Muscle layer of duodenum (tissue), 2 donors: ENCODE results near the gene FBN1.

Experiments used
- H3K27ac ChIP-seq: one replicate; pipeline ENCODE4 v1.7.0; 2013; ENCODE audit warnings: mild to moderate bottlenecking, low read length
- H3K27me3 ChIP-seq: one replicate; pipeline ENCODE4 v1.7.0; 2013; ENCODE audit warnings: low read depth, mild to moderate bottlenecking, control low read depth, low read length
- H3K36me3 ChIP-seq, 2 donors: one replicate each; pipeline ENCODE4 v1.7.0; 2013; ENCODE audit warnings: low read length in 2 of 2, control low read depth in 1 of 2, mild to moderate bottlenecking in 1 of 2; ENCODE audit not compliant: insufficient read depth in 2 of 2, control insufficient read depth in 1 of 2
- H3K4me1 ChIP-seq, 2 donors: one replicate each; pipeline ENCODE4 v1.7.0; 2013; ENCODE audit warnings: low read length in 2 of 2, mild to moderate bottlenecking in 2 of 2, control low read depth in 1 of 2, moderate library complexity in 1 of 2; ENCODE audit not compliant: insufficient read depth in 2 of 2, control insufficient read depth in 1 of 2
- H3K4me3 ChIP-seq, 2 donors: one replicate each; pipeline ENCODE4 v1.7.0; 2013; ENCODE audit warnings: low read length in 2 of 2, low read depth in 1 of 2, mild to moderate bottlenecking in 1 of 2
- H3K9me3 ChIP-seq, 2 donors: one replicate each; pipeline ENCODE4 v1.7.0; 2013; ENCODE audit warnings: low read length in 2 of 2, control low read depth in 1 of 2, mild to moderate bottlenecking in 1 of 2; ENCODE audit not compliant: control insufficient read depth in 1 of 2
- donor health status: healthy.

Gene FBN1

GRCh38 chr15:48423896-48424475 lies 221.5 kb downstream of the FBN1 start:
- Histone ChIP-seq H3K4me3 (no peak overlapping the region), H3K27ac (no peak overlapping the region), H3K36me3 (peaks cover 38 to 68% of the 10 kb centered on the region in 2 donors), H3K4me1 (no peaks in the 10 kb centered on the region), H3K27me3 (no peaks in the 10 kb centered on the region), H3K9me3 (no peaks in the 10 kb centered on the region)

DNA sequence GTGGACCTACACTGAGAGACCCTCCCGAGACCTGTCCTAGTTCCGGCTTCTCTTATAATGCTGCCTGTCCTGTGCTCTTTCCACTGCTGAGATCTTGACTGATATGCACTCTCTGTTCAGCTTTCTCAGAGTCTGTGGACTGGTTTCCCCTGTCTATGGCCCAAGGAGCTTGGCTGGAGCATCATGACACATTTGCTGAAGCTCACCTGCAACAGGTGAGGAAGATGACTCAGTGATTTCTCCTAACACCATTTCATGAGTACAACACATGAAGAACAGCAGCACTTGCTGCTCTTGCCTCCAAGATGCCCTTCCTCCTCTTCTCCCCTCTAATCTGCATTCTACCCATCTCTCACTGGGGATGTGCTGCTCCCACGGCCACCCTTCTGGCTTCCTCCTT lies 222.2 kb downstream of the FBN1 start:
- Histone ChIP-seq H3K27ac (no peak overlapping the region), H3K36me3 (peaks cover 38 to 64% of the 10 kb centered on the region in 2 donors), H3K9me3 (no peaks in the 10 kb centered on the region), H3K4me1 (no peaks in the 10 kb centered on the region), H3K4me3 (no peak overlapping the region), H3K27me3 (no peaks in the 10 kb centered on the region)

- no peak overlapping the region for H3K27ac ChIP-seq
- no peaks in the 10 kb centered on the region for H3K27me3 ChIP-seq
- no peaks in the 10 kb centered on the region for H3K9me3 ChIP-seq
- H3K36me3 ChIP-seq, result peaks cover 29 to 66% of the 10 kb centered on the region in 2 donors
- no peaks in the 10 kb centered on the region for H3K4me1 ChIP-seq
- H3K4me3 ChIP-seq, result no peak overlapping the region
These were observed 223.1 kb downstream of the FBN1 start for GRCh38 chr15:48422401-48422800.

- H3K4me3 ChIP-seq, result no peak overlapping the region
- H3K27me3 ChIP-seq, result no peaks in the 10 kb centered on the region
- H3K27ac ChIP-seq, result no peak overlapping the region
- H3K36me3 ChIP-seq, result peaks cover 27 to 62% of the 10 kb centered on the region in 2 donors
- H3K9me3 ChIP-seq, result no peaks in the 10 kb centered on the region
- H3K4me1 ChIP-seq, result no peaks in the 10 kb centered on the region
These were observed 224.1 kb downstream of the FBN1 start for GRCh38 chr15:48421362-48421761.

GRCh38 chr15:48419896-48420295 lies 225.6 kb downstream of the FBN1 start:
- peaks cover 21 to 65% of the 10 kb centered on the region in 2 donors for H3K36me3 ChIP-seq
- no peaks in the 10 kb centered on the region for H3K9me3 ChIP-seq
- H3K27ac ChIP-seq, result no peak overlapping the region
- no peaks in the 10 kb centered on the region for H3K4me1 ChIP-seq
- no peaks in the 10 kb centered on the region for H3K27me3 ChIP-seq
- no peak overlapping the region for H3K4me3 ChIP-seq

DNA sequence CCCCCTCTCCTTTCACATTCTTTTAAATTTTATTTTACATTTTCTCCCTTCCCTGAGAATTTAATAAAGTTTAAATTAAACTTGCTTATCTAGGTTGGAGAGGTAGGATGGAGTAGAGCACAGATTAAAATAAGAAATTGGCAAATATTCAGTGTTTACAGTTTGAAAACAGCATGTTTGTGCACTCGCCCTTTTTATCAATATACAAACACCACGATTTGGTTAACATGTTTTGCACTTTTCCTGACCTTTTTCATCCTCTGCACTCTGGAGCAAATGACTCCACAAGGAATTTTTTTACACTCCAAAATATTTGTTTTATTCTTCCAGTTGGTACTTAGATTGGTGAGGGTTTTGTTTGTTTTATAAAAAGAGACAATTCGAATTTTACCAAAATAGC lies 227.2 kb downstream of the FBN1 start:
- no peaks in the 10 kb centered on the region for H3K27me3 ChIP-seq
- H3K4me1 ChIP-seq, result no peaks in the 10 kb centered on the region
- no peak overlapping the region for H3K4me3 ChIP-seq
- no peaks in the 10 kb centered on the region for H3K9me3 ChIP-seq
- H3K27ac ChIP-seq, result no peak overlapping the region
- peaks cover 12 to 59% of the 10 kb centered on the region in 2 donors for H3K36me3 ChIP-seq

DNA sequence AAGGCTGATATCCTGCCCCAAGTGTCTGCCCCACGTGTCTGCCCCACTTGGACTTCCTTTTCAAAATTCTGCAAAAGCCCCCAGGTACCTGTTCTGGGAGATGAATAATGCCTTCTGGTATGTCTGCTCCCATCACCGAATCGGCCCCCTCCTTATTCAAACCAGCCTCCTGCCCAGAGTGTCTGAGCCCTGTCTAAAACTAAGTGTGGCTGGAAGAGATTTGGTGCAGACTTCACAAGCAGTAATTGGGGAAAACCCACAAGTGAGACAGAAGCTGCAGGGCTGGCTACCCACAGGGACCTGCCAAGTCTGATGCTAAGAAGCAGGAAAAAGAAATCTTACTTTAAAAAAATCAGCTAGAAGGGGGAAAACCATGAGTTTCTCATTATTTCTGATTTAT lies 229.2 kb downstream of the FBN1 start:
- Histone ChIP-seq H3K27me3 (no peaks in the 10 kb centered on the region), H3K36me3 (peaks cover 6 to 68% of the 10 kb centered on the region in 2 donors), H3K9me3 (no peaks in the 10 kb centered on the region), H3K4me3 (no peak overlapping the region), H3K4me1 (no peaks in the 10 kb centered on the region), H3K27ac (no peak overlapping the region)

DNA sequence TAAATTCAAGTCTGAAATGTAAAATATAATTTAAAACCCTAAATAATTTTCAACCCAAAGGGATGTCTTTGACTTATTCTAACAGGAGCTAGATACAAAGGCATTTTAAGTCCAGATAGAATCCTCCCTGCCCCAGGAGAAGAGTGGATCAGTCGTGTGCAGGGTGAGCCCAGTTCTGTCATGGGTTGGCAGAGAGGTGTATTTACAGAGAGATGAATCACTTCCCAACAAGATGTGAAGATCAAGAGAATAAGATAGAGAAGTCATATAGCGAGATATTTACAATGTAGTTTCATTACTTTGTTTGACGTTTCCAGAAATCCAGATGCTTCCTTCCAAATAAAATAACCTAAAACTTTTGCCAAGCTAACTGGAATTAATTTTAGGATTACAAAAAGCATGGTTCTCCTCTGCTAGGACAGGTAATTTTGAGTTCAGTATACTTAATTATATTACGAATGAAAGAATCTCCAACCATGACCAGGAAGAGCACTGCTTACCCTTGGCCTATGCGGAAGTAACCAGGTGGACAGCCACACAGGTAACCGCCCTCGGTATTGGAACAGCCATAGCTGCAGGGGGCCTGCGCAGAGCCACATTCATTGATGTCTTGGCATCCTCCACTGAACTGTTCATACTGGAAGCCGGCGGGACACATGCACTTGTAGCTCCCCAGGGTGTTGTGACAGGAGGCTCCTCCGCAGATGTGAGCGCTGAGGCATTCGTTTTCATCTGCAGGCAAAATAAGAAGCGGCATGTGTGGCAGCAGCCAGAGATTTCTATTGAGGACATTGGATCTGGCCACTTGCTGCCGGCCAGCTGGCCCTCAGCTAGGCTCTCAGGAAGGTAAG lies 230.2 kb downstream of the FBN1 start:
- no peak overlapping the region for H3K4me3 ChIP-seq
- peaks cover 10 to 70% of the 10 kb centered on the region in 2 donors for H3K36me3 ChIP-seq
- no peaks in the 10 kb centered on the region for H3K9me3 ChIP-seq
- no peak overlapping the region for H3K27ac ChIP-seq
- H3K27me3 ChIP-seq, result no peaks in the 10 kb centered on the region
- H3K4me1 ChIP-seq, result no peaks in the 10 kb centered on the region

DNA sequence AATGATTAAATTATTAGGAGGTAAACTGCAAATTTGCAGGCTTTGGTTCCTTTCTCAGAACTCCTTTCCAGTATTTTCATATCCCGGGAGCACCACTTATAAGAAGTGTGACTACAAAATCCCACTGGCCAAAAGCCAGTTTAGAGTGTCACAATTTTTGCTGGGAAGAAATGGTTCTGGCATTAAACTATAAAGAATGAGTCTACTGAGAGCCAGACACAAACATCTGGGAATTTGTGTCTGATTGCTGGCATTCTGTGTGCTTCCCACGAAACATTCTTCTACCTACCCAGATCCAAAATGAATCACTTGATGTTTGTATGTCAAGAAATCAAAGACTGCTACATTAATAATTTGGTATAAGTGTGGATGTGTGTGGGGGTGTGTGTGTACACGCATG lies 231.5 kb downstream of the FBN1 start:
- no peaks in the 10 kb centered on the region for H3K27me3 ChIP-seq
- H3K36me3 ChIP-seq, result peaks cover 4 to 66% of the 10 kb centered on the region in 2 donors
- peak overlapping the region; percentile 3 for H3K27ac ChIP-seq
- H3K4me1 ChIP-seq, result peaks cover 0 to 2% of the 10 kb centered on the region in 2 donors
- no peak overlapping the region for H3K4me3 ChIP-seq
- H3K9me3 ChIP-seq, result no peaks in the 10 kb centered on the region

GRCh38 chr15:48413304-48413703 lies 232.2 kb downstream of the FBN1 start:
- H3K4me1 ChIP-seq, result peaks cover 4% of the 10 kb centered on the region in 2 donors
- no peaks in the 10 kb centered on the region for H3K27me3 ChIP-seq
- peak overlapping the region; percentile 3 for H3K27ac ChIP-seq
- H3K9me3 ChIP-seq, result no peaks in the 10 kb centered on the region
- no peak overlapping the region for H3K4me3 ChIP-seq
- peaks cover 4 to 66% of the 10 kb centered on the region in 2 donors for H3K36me3 ChIP-seq

DNA sequence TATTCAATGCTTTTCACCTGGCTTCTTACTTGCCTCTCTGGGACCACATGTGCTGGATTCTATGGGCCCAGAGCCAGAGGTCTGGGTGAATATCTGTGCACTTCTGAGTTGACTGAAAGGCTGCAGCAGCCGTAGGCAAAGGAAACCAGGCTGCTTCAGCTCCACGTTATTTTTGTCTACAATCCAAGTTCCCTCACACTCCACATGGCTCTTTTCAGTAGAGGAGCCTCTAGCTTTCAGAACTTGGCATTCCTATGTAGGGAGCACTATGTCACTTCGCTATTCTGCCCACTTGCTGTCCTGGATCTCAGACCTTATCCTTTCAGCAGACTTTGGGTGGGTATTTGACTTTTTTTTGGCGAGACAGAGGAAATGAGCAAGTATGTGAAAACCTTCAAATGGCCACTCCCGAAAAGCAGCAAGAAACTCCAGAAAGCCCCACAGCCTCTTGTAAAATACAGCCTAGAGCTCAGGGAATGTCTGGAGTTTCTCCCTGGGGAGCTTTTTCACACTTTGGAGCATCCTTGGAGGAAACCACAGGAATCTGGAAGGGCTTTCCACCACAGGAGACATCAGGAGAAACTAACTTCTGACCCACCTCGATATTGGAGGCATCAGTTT lies 233.4 kb downstream of the FBN1 start:
- peak overlapping the region; percentile 2 for H3K27ac ChIP-seq
- H3K4me1 ChIP-seq, result peaks cover 4% of the 10 kb centered on the region in 2 donors
- H3K4me3 ChIP-seq, result no peak overlapping the region
- no peaks in the 10 kb centered on the region for H3K9me3 ChIP-seq
- no peaks in the 10 kb centered on the region for H3K27me3 ChIP-seq
- H3K36me3 ChIP-seq, result peaks cover 4 to 60% of the 10 kb centered on the region in 2 donors
